ENCODE measurements around the gene MRPS30.

DNA sequence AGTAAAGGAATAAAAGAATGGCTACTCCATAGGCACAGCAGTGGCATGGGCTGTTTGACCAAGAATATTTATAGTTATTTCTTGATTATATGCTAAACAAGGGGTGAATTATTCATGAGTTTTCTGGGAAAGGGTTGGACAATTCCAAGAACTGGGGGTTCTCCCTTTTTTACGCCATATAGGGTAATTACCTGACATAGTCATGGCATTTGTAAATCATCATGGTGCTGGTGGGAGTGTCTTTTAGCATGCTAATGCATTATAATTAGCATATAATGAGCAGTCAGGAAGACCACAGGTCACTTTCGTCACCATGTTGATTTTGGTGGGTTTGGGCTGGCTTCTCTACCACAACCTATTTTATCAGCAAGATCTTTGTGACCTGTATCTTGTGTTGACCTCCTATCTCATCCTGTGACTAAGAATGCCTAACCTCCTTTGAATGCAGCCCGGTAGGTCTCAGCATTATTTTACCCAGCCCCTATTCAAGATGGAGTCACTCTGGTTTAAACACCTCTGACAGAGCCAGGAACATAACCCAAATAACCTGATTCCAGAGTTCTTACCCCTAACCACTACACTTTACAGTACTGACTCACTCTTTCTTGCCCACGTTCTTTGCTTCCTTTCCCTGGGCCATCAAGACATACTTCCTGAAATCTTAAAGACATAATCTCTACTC is 25.0 kb upstream of the MRPS30 start:
- TF ChIP-seq, protein P1, sequence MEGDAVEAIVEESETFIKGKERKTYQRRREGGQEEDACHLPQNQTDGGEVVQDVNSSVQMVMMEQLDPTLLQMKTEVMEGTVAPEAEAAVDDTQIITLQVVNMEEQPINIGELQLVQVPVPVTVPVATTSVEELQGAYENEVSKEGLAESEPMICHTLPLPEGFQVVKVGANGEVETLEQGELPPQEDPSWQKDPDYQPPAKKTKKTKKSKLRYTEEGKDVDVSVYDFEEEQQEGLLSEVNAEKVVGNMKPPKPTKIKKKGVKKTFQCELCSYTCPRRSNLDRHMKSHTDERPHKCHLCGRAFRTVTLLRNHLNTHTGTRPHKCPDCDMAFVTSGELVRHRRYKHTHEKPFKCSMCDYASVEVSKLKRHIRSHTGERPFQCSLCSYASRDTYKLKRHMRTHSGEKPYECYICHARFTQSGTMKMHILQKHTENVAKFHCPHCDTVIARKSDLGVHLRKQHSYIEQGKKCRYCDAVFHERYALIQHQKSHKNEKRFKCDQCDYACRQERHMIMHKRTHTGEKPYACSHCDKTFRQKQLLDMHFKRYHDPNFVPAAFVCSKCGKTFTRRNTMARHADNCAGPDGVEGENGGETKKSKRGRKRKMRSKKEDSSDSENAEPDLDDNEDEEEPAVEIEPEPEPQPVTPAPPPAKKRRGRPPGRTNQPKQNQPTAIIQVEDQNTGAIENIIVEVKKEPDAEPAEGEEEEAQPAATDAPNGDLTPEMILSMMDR (IDR thresholded peaks at IDR 0.05) = no peak
- TF ChIP-seq EZH2phosphoT487 (IDR thresholded peaks at IDR 0.05) = no peak
- TF ChIP-seq EZH2 (IDR thresholded peaks at IDR 0.05) = no peak
